ENCODE results near the gene FOXO4. TPM values are rescaled to one million over a fixed set of nuclear protein-coding genes. Genes with fewer than 3 reads are reported as not detected.

Gene FOXO4
- total RNA-seq, 4 donors from 2014 or later = 35.2 to 48.0 (median 41.8) TPM

GRCh38 chrX:71111141-71111843 lies 15.6 kb downstream of the FOXO4 start, which contains the start of gene IL2RG:
Gene IL2RG (minus strand): TSS chrX:71111577. CDS start chrX:71111539, 38 bp downstream.
- H3K27me3 ChIP-seq = no peaks in the 10 kb centered on the region
- no peaks in the 10 kb centered on the region for H3K36me3 ChIP-seq
- no peak within 1 kb of the TSS for H3K4me3 ChIP-seq
- H3K9me3 ChIP-seq = no peaks in the 10 kb centered on the region
- no peak for DNase-seq
- no peaks in the 10 kb centered on the region for H3K4me1 ChIP-seq
- TF ChIP-seq, protein P1, sequence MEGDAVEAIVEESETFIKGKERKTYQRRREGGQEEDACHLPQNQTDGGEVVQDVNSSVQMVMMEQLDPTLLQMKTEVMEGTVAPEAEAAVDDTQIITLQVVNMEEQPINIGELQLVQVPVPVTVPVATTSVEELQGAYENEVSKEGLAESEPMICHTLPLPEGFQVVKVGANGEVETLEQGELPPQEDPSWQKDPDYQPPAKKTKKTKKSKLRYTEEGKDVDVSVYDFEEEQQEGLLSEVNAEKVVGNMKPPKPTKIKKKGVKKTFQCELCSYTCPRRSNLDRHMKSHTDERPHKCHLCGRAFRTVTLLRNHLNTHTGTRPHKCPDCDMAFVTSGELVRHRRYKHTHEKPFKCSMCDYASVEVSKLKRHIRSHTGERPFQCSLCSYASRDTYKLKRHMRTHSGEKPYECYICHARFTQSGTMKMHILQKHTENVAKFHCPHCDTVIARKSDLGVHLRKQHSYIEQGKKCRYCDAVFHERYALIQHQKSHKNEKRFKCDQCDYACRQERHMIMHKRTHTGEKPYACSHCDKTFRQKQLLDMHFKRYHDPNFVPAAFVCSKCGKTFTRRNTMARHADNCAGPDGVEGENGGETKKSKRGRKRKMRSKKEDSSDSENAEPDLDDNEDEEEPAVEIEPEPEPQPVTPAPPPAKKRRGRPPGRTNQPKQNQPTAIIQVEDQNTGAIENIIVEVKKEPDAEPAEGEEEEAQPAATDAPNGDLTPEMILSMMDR (IDR thresholded peaks at IDR 0.05 in 4 of 5, conservative IDR thresholded peaks at IDR 0.05 in 1 of 5) = no peak
- TF ChIP-seq POLR2A (IDR thresholded peaks at IDR 0.05) = no peak
- intact Hi-C loops (cut with DNase I; ENCODE audit: low total_unique reads) (no loop called here), in situ Hi-C loops (cut with MboI; ENCODE audit: low sequenced_read_pairs in 4 of 4) (no loop called here)
- ATAC-seq = no peak
- peak within 1 kb of the TSS in 1 of 4 donors; percentile 18 for H3K27ac ChIP-seq

DNA sequence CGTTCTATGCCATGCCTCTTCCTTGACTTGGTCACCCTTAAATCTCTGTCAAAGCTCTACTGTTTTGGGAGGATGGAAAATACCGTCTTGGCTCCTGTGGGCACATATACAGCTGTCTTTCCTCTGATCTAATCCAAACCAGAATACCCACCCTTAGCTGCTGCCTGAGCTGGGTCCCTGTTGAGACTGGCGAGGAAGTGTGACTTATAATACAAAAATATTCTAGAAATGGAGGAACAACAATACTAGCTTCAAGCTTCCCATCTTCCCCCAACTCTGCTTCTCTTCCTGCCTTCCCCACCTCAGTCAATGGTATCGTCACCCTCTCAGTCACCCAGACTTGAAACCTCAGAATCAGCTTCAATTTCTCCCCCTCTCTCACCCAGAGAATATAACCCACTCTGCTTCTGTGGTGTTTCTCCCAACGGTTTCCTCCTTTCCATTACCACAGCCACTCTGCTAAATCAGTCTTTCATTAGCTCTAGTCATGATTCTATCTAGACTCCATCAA lies 16.3 kb downstream of the FOXO4 start:
- no peak for ATAC-seq
- TF ChIP-seq, protein P1 (IDR thresholded peaks at IDR 0.05 in 4 of 5, conservative IDR thresholded peaks at IDR 0.05 in 1 of 5) = no peak
- TF ChIP-seq POLR2A (IDR thresholded peaks at IDR 0.05) = no peak
- in situ Hi-C loops (cut with MboI; ENCODE audit: low sequenced_read_pairs in 4 of 4) (no loop called here), intact Hi-C loops (cut with DNase I; ENCODE audit: low total_unique reads) (no loop called here)
- Histone ChIP-seq H3K4me1 (no peaks in the 10 kb centered on the region), H3K27ac (peak overlapping the region in 1 of 4 donors; percentile 18), H3K9me3 (no peaks in the 10 kb centered on the region), H3K4me3 (no peak overlapping the region), H3K27me3 (no peaks in the 10 kb centered on the region), H3K36me3 (no peaks in the 10 kb centered on the region)
- no peak for DNase-seq

DNA sequence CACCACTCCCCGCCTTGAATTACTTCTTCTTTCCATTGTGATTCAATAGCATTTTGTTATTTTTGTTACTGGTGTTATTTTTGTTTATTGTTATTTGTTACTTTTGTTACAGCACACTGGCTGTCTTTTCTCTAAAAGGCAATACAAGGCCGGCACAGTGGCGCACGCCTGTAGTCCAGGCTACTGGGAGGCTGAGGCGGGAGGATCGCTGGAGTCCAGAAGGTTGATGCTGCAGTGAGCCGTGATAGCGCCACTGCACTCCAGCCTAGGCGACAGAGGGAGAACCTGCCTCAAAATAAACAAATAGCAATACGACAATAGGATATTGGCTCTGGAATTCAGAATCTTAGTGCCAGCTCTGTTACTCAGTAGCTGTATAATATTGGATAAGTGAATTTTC lies 21.7 kb downstream of the FOXO4 start:
- in situ Hi-C loops (cut with MboI; ENCODE audit: low sequenced_read_pairs in 4 of 4) = no loop called here
- H3K4me3 ChIP-seq = no peak overlapping the region
- no peak overlapping the region for H3K27ac ChIP-seq

DNA sequence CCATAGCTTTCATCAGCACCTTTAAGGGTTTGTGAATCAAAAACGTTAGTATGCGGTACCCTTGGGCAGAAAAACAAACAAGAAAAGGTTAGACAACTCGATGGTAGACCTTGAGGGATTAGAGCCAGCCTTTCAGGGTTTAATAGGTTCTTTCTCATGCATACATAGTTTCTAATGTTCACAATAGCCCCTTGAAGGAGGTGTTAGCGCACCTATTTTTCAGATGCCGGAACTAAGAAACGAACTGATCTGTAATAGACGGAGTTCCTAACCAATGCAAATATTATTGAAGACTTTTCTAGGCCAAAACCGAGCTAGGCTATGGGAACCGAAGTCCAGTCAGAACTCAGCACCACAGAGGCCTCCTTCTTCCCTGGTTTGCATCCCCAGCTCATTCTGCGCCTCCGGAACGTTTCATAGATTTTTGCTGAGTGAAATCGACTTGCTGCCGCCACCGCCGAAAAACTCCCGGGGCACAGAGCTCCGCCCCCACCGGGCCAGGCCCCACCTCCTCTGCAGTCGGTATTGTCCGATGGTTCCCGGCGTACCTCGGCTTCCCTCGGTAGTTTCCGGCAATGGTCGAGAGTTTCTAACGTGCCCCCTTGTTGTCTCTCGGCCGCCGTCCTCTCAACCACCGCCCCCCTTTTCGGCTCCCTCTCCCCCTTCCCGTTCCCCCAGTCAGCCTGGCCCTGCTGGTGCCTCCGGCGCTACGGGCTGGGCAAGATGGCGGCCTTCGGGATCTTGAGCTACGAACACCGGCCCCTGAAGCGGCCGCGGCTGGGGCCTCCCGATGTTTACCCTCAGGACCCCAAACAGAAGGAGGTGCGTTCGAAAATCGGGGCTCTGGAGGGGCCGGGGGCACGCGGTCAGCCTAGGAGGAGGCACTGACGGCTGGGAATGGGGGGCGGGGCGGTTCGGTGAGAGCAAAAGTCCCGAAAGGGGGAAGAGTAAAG lies 22.7 kb downstream of the FOXO4 start, which contains the start of gene MED12:
TSS of gene MED12 (plus strand) at position 565 of the 953 bp plus-strand sequence. CDS start at position 724, 159 bp downstream.
- H3K27ac ChIP-seq = peak within 1 kb of the TSS; percentile 87 to 92 (median 90)

More for the DNA sequence above, 21.7 kb downstream of the FOXO4 start:
- intact Hi-C loops (cut with DNase I; ENCODE audit: low total_unique reads) = no loop called here
- Histone ChIP-seq H3K36me3 (peaks cover 0 to 16% of the 10 kb centered on the region in 2 donors), H3K27me3 (no peaks in the 10 kb centered on the region), H3K9me3 (no peaks in the 10 kb centered on the region), H3K4me1 (no peaks in the 10 kb centered on the region)
- ATAC-seq (no peak), DNase-seq (no peak)
- TF ChIP-seq, protein P1 (IDR thresholded peaks at IDR 0.05 in 4 of 5, conservative IDR thresholded peaks at IDR 0.05 in 1 of 5) = no peak
- TF ChIP-seq POLR2A (IDR thresholded peaks at IDR 0.05) = no peak

More for the DNA sequence above, 22.7 kb downstream of the FOXO4 start, which contains the start of gene MED12:
- peak within 1 kb of the TSS; percentile 70 to 80 (median 75) for H3K4me3 ChIP-seq
- ATAC-seq = peak; percentile 96 to 97
- TF ChIP-seq, protein P1 (IDR thresholded peaks at IDR 0.05 in 4 of 5, conservative IDR thresholded peaks at IDR 0.05 in 1 of 5) = no peak
- TF ChIP-seq POLR2A (IDR thresholded peaks at IDR 0.05) = peak; percentile 17 to 29
- in situ Hi-C loops (cut with MboI; ENCODE audit: low sequenced_read_pairs in 4 of 4) = no loop called here
- DNase-seq = peak; percentile 66 to 77
- no peaks in the 10 kb centered on the region for H3K4me1 ChIP-seq
- no peaks in the 10 kb centered on the region for H3K9me3 ChIP-seq
- H3K36me3 ChIP-seq = peaks cover 0 to 25% of the 10 kb centered on the region in 2 donors
- H3K27me3 ChIP-seq = no peaks in the 10 kb centered on the region
- intact Hi-C loops (cut with DNase I; ENCODE audit: low total_unique reads) = loop anchor here (1.0 to 2.0 kb wide), 3 partner anchors 22 to 61 kb away; partner anchors contain the start of gene SNX12
